H1 (cell line): ENCODE measurements around the gene DACH2. TPM values are rescaled to one million over a fixed set of nuclear protein-coding genes. Genes with fewer than 3 reads are reported as not detected.

Experiments
- CTCF ChIA-PET: fragments of 300-600 bp; sonication (Branson Sonifier 250); formaldehyde crosslinking; loops from one replicate; lab custom pipeline; 2021; ENCODE audit not compliant: partially characterized antibody; lab: Charles Lee
- POLR2A ChIA-PET: fragments of 300-600 bp; sonication (Branson Sonifier 250); formaldehyde crosslinking; loops from one replicate; lab custom pipeline; 2021; ENCODE audit warnings: inconsistent platforms; ENCODE audit not compliant: partially characterized antibody; lab: Charles Lee
- DNase-seq, 2 experiments: peaks; one replicate each; pipeline versions ENCODE4 v3.0.0 to v3.0.0-alpha.2; 2010 to 2022; ENCODE audit warnings: low spot score in 2 of 2, low read depth in 1 of 2, mixed read lengths in 1 of 2
- FAIRE-seq: peaks from 2 replicates; lab custom pipeline; 2011; peaks lifted over from hg19 to GRCh38; lab: Jason Lieb, UNC
- H2AFZ ChIP-seq: 2 replicates; pipeline ENCODE4 v1.8.1; 2012; ENCODE audit warnings: low read length, inconsistent platforms
- H2AK5ac ChIP-seq: 2 replicates; pipeline ENCODE4 v1.6.1; 2013; ENCODE audit warnings: low read depth, low read length
- H2BK120ac ChIP-seq: replicated peaks from 2 replicates; pipeline ENCODE3; 2013; ENCODE audit warnings: low read depth, low read length, inconsistent platforms
- H2BK12ac ChIP-seq: 2 replicates; pipeline ENCODE4 v1.6.1; 2013; ENCODE audit warnings: low read depth, low read length
- H2BK15ac ChIP-seq: 2 replicates; pipeline ENCODE4 v1.6.1; 2013; ENCODE audit warnings: low read length
- H2BK20ac ChIP-seq: 2 replicates; pipeline ENCODE4 v1.6.1; 2013; ENCODE audit warnings: low read length
- H2BK5ac ChIP-seq: 2 replicates; pipeline ENCODE4 v1.6.1; 2013; ENCODE audit warnings: low read depth, low read length
- H3K14ac ChIP-seq: 2 replicates; pipeline ENCODE4 v1.6.1; 2013; ENCODE audit warnings: inconsistent platforms; ENCODE audit not compliant: insufficient read length
- H3K18ac ChIP-seq: 2 replicates; pipeline ENCODE4 v1.6.1; 2013; ENCODE audit warnings: low read length; ENCODE audit errors: extremely low read depth
- H3K23ac ChIP-seq: 2 replicates; pipeline ENCODE4 v1.6.1; 2013; ENCODE audit warnings: inconsistent platforms; ENCODE audit not compliant: insufficient read length
- H3K23me2 ChIP-seq: 2 replicates; pipeline ENCODE4 v1.6.1; 2013; ENCODE audit warnings: low read depth, low read length
- H3K27ac ChIP-seq: 2 replicates; pipeline ENCODE4 v1.6.1; 2011; ENCODE audit warnings: low read depth, low read length, inconsistent platforms
- H3K27me3 ChIP-seq, 4 experiments: replicated peaks in 1 of 4; 1 replicate in 1 of 4; 2 replicates in 3 of 4; pipeline versions ENCODE4 v1.6.1 to v1.8.1; 2011 to 2013; ENCODE audit warnings: low read length in 3 of 4, mild to moderate bottlenecking in 3 of 4, inconsistent platforms in 2 of 4, mixed read lengths in 2 of 4, moderate library complexity in 1 of 4; ENCODE audit not compliant: control insufficient read depth in 3 of 4, insufficient read depth in 3 of 4; ENCODE audit errors: extremely low read depth in 1 of 4
- H3K36me3 ChIP-seq, 4 experiments: 2 replicates each; pipeline versions ENCODE4 v1.6.1 to v1.8.1; 2011 to 2013; ENCODE audit warnings: mild to moderate bottlenecking in 4 of 4, low read length in 3 of 4, moderate library complexity in 2 of 4, control low read depth in 1 of 4, inconsistent platforms in 1 of 4; ENCODE audit not compliant: insufficient read depth in 4 of 4, control insufficient read depth in 2 of 4
- H3K4ac ChIP-seq: replicated peaks from 2 replicates; pipeline ENCODE3; 2013; ENCODE audit warnings: low read length, low read depth, mixed read lengths, inconsistent platforms; ENCODE audit not compliant: insufficient read length
- H3K4me1 ChIP-seq, 4 experiments: replicated peaks in 1 of 4; 1 replicate in 1 of 4; 2 replicates in 3 of 4; pipeline versions ENCODE4 v1.6.1 to v1.8.1; 2011 to 2013; ENCODE audit warnings: low read length in 3 of 4, inconsistent platforms in 2 of 4, mixed read lengths in 1 of 4; ENCODE audit not compliant: insufficient read depth in 4 of 4, control insufficient read depth in 3 of 4
- H3K4me2 ChIP-seq, 2 experiments: 2 replicates each; pipeline versions ENCODE4 v1.6.1 to v1.8.1; 2011 to 2013; ENCODE audit warnings: low read depth in 2 of 2, low read length in 2 of 2, control low read depth in 1 of 2, inconsistent platforms in 1 of 2, mild to moderate bottlenecking in 1 of 2; ENCODE audit not compliant: insufficient read depth in 1 of 2
- H3K4me3 ChIP-seq, 4 experiments: fragments of 200-600, 300-600 bp in 1 of 4; sonication (generic), shearing (Covaris generic), sonication (Bioruptor Twin) in 1 of 4; 2 replicates each; pipeline versions ENCODE4 v1.5.1 to v1.8.1; 2011 to 2016; ENCODE audit warnings: low read length in 4 of 4, low read depth in 3 of 4, control low read depth in 2 of 4, inconsistent platforms in 2 of 4, mild to moderate bottlenecking in 2 of 4, mixed read lengths in 1 of 4, moderate library complexity in 1 of 4; ENCODE audit not compliant: insufficient read depth in 2 of 4; ENCODE audit errors: extremely low read depth in 1 of 4
- H3K56ac ChIP-seq: replicated peaks from 2 replicates; pipeline ENCODE3; 2013; ENCODE audit warnings: low read depth, mild to moderate bottlenecking, mixed read lengths, low read length, inconsistent platforms; ENCODE audit not compliant: insufficient read length
- H3K79me1 ChIP-seq: 2 replicates; pipeline ENCODE4 v1.6.1; 2013; ENCODE audit warnings: low read depth, low read length, control low read depth
- H3K79me2 ChIP-seq, 2 experiments: 2 replicates each; pipeline versions ENCODE4 v1.6.1 to v1.8.1; 2012 to 2013; ENCODE audit warnings: low read length in 2 of 2, mild to moderate bottlenecking in 2 of 2, inconsistent platforms in 1 of 2; ENCODE audit not compliant: insufficient read depth in 2 of 2, control insufficient read depth in 1 of 2
- H3K9ac ChIP-seq, 4 experiments: replicated peaks in 1 of 4; 1 replicate in 1 of 4; 2 replicates in 3 of 4; pipeline versions ENCODE4 v1.6.1 to v1.8.1; 2011 to 2013; ENCODE audit warnings: low read depth in 3 of 4, low read length in 3 of 4, control low read depth in 2 of 4, mild to moderate bottlenecking in 2 of 4, moderate library complexity in 2 of 4, inconsistent platforms in 1 of 4; ENCODE audit errors: extremely low read depth in 1 of 4
- H3K9me3 ChIP-seq, 2 experiments: 2 replicates each; pipeline versions ENCODE4 v1.6.1 to v1.8.1; 2012 to 2013; ENCODE audit warnings: mild to moderate bottlenecking in 2 of 2, moderate library complexity in 2 of 2, control low read depth in 1 of 2, inconsistent platforms in 1 of 2, low read depth in 1 of 2, low read length in 1 of 2, mixed read lengths in 1 of 2; ENCODE audit not compliant: insufficient read depth in 2 of 2
- H4K20me1 ChIP-seq, 2 experiments: replicated peaks in 1 of 2; 2 replicates each; pipeline versions ENCODE3 to v1.8.1; 2011 to 2013; ENCODE audit warnings: inconsistent platforms in 2 of 2, low read length in 2 of 2, mild to moderate bottlenecking in 1 of 2; ENCODE audit not compliant: insufficient read depth in 2 of 2, control insufficient read depth in 1 of 2
- H4K5ac ChIP-seq: 2 replicates; pipeline ENCODE4 v1.6.1; 2013; ENCODE audit warnings: low read length, low read depth, mixed read lengths, inconsistent platforms; ENCODE audit not compliant: insufficient read length
- H4K8ac ChIP-seq: 2 replicates; pipeline ENCODE4 v1.8.0; 2013; ENCODE audit warnings: mild to moderate bottlenecking, moderate library complexity, low read length, inconsistent platforms; ENCODE audit not compliant: insufficient read depth; ENCODE audit errors: extremely low read depth
- H4K91ac ChIP-seq: replicated peaks from 2 replicates; pipeline ENCODE3; 2013; ENCODE audit warnings: low read length, mixed read lengths, inconsistent platforms; ENCODE audit not compliant: insufficient read length
- BRCA1 ChIP-seq: IDR thresholded peaks from 2 replicates; pipeline ENCODE4 v1.6.1; 2012; ENCODE audit warnings: low read depth, low read length, improper control_type of control experiment
- EP300 ChIP-seq, 2 experiments: IDR thresholded peaks; 1 replicate in 1 of 2; 2 replicates in 1 of 2; pipeline ENCODE4 v1.6.1; 2011 to 2012; ENCODE audit warnings: low read depth in 2 of 2, low read length in 2 of 2, mild to moderate bottlenecking in 2 of 2, borderline replicate concordance in 1 of 2, inconsistent platforms in 1 of 2, moderate library complexity in 1 of 2
- JUND ChIP-seq: IDR thresholded peaks from 2 replicates; pipeline ENCODE4 v1.6.1; 2011; ENCODE audit warnings: mild to moderate bottlenecking, improper control_type of control experiment, low read length
- PHF8 ChIP-seq: fragments of 200-600 bp; sonication (generic); conservative IDR thresholded peaks from 2 replicates; pipeline ENCODE4 v1.7.1; 2012; ENCODE audit warnings: low read depth, mild to moderate bottlenecking, inconsistent platforms, low read length, moderate library complexity
- SRF ChIP-seq: IDR thresholded peaks from 2 replicates; pipeline ENCODE4 v1.6.1; 2011; ENCODE audit warnings: mild to moderate bottlenecking, low read depth, low read length, moderate library complexity
- USF2 ChIP-seq: IDR thresholded peaks from 2 replicates; pipeline ENCODE4 v1.6.1; 2011; ENCODE audit warnings: low read length, improper control_type of control experiment
- WGBS, 2 experiments: shearing (Covaris generic) in 1 of 2; methylation state at CpG; one replicate each; pipeline versions ENCODE4 v1.1.6 to v1.1.7; 2013 to 2015; ENCODE audit warnings: low lambda C conversion rate in 2 of 2, mixed read lengths in 2 of 2, inconsistent platforms in 1 of 2, low coverage in 1 of 2, missing lambda C conversion rate in 1 of 2; ENCODE audit not compliant: insufficient replicate concordance in 2 of 2, insufficient coverage in 1 of 2, insufficient read length in 1 of 2; ENCODE audit errors: extremely low coverage in 1 of 2, missing lambda C conversion rate in 1 of 2; 5-methylcytosine and 5-hydroxymethylcytosine counted together
- polyA plus RNA-seq, 7 experiments: library from polyadenylated mRNA; depleted of rRNA in 3 of 7; stranded (reverse) in 5 of 7; unstranded in 2 of 7; fragments of >200 nt in 5 of 7; fragments of 200-250 nt in 2 of 7; gene quantifications; 1 replicate in 5 of 7; 2 replicates in 1 of 7; 4 replicates in 1 of 7; pipeline versions ENCODE4 v1.2.1 to v1.2.3, GENCODE V29; 2011 to 2013; ENCODE audit warnings: missing spikeins in 2 of 7, mixed read lengths in 2 of 7
- total RNA-seq: library from RNA; stranded (reverse); fragmentation: NEBNext Ultra II Directional; extraction: Animal tissue kit (Norgen Biotek cat#: 25700); gene quantifications from 2 replicates; pipeline ENCODE4 v1.2.1, GENCODE V29; 2021

The DACH2 gene
- total and polyA plus RNA-seq, 2 of the 8 experiments (the other 6 are each of a cell fraction or from before 2014, with no cell fraction given) = 1.0 to 1.8 TPM

DNA sequence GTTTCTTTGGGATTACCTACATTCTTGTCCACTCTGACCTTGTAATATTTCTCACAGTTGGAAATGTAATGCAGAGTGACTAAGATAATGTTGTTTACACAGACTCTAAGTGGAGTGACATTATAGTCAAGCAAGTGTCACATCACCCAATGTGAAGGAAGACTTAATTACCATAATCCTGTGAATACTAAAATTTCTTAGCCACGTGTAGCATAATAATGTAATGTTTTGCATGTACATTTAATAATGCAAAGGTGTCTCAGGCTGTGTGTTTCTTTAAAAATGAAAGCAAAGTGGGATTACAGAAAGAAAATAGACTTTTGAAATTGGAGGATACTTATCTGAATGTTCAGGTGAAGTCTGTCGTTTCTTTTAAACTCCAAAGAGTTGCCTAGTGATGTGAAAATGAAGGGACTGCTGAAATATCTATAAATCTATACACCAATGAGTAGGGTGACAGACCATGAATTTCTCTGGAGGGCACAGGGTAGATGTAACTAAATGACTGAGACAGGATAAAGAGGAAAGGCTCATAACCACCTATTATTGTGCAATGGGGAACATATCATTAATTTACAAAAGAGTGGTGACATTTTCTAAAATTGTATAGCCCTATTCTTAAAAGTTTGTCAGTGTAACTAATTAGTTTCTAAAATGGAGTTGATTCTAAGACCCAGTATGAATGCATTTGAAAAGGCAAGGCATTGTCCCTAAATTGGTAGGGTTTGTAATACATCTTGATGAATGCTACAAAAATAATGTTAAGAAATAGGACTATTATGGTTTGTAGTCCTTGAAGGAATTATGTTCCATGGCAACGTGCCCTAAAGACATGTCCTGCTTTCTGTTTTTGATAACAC lies 235.7 kb downstream of the DACH2 start:
- no peak overlapping the region for H2AK5ac ChIP-seq
- H3K4me1 ChIP-seq = no peaks in the 10 kb centered on the region
- H3K4ac ChIP-seq = no peak overlapping the region
- H2BK20ac ChIP-seq = no peak overlapping the region
- no peak overlapping the region for H2BK15ac ChIP-seq
- no peak overlapping the region for H3K14ac ChIP-seq
- no peaks in the 10 kb centered on the region for H3K27me3 ChIP-seq
- no peak overlapping the region for H3K9ac ChIP-seq
- H2BK120ac ChIP-seq = no peak overlapping the region
- ChIA-PET CTCF (no interaction called here), POLR2A (no interaction called here)
- no peaks in the 10 kb centered on the region for H3K36me3 ChIP-seq
- no peaks in the 10 kb centered on the region for H3K79me2 ChIP-seq
- H4K5ac ChIP-seq = no peak overlapping the region
- no peak overlapping the region for H2BK12ac ChIP-seq
- WGBS, 2 experiments = 82% methylated on average over 3 of the region's 3 CpGs; no CpG with 5 or more reads in 1 of the 2 experiments
- H3K79me1 ChIP-seq = no peaks in the 10 kb centered on the region
- no peak overlapping the region for H3K56ac ChIP-seq
- H3K18ac ChIP-seq = no peak overlapping the region; the same call in 1 of the 2 replicates
- H4K20me1 ChIP-seq = no peaks in the 10 kb centered on the region
- no peak overlapping the region for H4K91ac ChIP-seq
- no peak overlapping the region for H3K4me2 ChIP-seq
- H3K9me3 ChIP-seq = no peaks in the 10 kb centered on the region
- no peak for DNase-seq
- FAIRE-seq = no peak
- TF ChIP-seq SRF (no peak), USF2 (no peak), PHF8 (no peak), EP300 (IDR thresholded peaks at IDR 0.05; ENCODE audit: borderline replicate concordance in 1 of 2, low read depth in 2 of 2, low read length in 2 of 2) (no peak), JUND (no peak), BRCA1 (no peak)
- H3K4me3 ChIP-seq = no peak overlapping the region
- H2AFZ ChIP-seq = no peak overlapping the region
- H3K23me2 ChIP-seq = no peaks in the 10 kb centered on the region
- H4K8ac ChIP-seq = no peak overlapping the region
- H3K23ac ChIP-seq = no peak overlapping the region
- no peak overlapping the region for H3K27ac ChIP-seq
- H2BK5ac ChIP-seq = no peak overlapping the region
